ENCODE data around the gene PALB2. TPM values are rescaled to one million over a fixed set of nuclear protein-coding genes. Genes with fewer than 3 reads are reported as not detected.

The PALB2 gene
- total and polyA plus RNA-seq, 2 of the 13 experiments (the other 11 are each of a cell fraction or from before 2014, with no cell fraction given) = 12.1 to 40.9 TPM

- TF ChIP-seq ZBTB49 (CRISPR knock-in tag; IDR thresholded peaks at IDR 0.05; ENCODE audit: borderline replicate concordance) = no peak
- TF ChIP-seq ZSCAN9 (CRISPR knock-in tag; IDR thresholded peaks at IDR 0.05; ENCODE audit: borderline replicate concordance) = no peak; the same call in 1 of the 2 replicates
- TF ChIP-seq, protein P1, sequence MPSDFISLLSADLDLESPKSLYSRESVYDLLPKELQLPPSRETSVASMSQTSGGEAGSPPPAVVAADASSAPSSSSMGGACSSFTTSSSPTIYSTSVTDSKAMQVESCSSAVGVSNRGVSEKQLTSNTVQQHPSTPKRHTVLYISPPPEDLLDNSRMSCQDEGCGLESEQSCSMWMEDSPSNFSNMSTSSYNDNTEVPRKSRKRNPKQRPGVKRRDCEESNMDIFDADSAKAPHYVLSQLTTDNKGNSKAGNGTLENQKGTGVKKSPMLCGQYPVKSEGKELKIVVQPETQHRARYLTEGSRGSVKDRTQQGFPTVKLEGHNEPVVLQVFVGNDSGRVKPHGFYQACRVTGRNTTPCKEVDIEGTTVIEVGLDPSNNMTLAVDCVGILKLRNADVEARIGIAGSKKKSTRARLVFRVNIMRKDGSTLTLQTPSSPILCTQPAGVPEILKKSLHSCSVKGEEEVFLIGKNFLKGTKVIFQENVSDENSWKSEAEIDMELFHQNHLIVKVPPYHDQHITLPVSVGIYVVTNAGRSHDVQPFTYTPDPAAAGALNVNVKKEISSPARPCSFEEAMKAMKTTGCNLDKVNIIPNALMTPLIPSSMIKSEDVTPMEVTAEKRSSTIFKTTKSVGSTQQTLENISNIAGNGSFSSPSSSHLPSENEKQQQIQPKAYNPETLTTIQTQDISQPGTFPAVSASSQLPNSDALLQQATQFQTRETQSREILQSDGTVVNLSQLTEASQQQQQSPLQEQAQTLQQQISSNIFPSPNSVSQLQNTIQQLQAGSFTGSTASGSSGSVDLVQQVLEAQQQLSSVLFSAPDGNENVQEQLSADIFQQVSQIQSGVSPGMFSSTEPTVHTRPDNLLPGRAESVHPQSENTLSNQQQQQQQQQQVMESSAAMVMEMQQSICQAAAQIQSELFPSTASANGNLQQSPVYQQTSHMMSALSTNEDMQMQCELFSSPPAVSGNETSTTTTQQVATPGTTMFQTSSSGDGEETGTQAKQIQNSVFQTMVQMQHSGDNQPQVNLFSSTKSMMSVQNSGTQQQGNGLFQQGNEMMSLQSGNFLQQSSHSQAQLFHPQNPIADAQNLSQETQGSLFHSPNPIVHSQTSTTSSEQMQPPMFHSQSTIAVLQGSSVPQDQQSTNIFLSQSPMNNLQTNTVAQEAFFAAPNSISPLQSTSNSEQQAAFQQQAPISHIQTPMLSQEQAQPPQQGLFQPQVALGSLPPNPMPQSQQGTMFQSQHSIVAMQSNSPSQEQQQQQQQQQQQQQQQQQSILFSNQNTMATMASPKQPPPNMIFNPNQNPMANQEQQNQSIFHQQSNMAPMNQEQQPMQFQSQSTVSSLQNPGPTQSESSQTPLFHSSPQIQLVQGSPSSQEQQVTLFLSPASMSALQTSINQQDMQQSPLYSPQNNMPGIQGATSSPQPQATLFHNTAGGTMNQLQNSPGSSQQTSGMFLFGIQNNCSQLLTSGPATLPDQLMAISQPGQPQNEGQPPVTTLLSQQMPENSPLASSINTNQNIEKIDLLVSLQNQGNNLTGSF (CRISPR knock-in tag; IDR thresholded peaks at IDR 0.05) = 0 out of 2 replicates have a peak, but pooled peaks have one; percentile 38
- TF ChIP-seq, protein P2, sequence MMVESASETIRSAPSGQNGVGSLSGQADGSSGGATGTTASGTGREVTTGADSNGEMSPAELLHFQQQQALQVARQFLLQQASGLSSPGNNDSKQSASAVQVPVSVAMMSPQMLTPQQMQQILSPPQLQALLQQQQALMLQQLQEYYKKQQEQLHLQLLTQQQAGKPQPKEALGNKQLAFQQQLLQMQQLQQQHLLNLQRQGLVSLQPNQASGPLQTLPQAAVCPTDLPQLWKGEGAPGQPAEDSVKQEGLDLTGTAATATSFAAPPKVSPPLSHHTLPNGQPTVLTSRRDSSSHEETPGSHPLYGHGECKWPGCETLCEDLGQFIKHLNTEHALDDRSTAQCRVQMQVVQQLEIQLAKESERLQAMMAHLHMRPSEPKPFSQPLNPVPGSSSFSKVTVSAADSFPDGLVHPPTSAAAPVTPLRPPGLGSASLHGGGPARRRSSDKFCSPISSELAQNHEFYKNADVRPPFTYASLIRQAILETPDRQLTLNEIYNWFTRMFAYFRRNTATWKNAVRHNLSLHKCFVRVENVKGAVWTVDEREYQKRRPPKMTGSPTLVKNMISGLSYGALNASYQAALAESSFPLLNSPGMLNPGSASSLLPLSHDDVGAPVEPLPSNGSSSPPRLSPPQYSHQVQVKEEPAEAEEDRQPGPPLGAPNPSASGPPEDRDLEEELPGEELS (CRISPR knock-in tag; IDR thresholded peaks at IDR 0.05) = peak; percentile 34; the same call in 1 of the 2 replicates
- peak; percentile 43 for TF ChIP-seq TEAD3 (CRISPR knock-in tag; optimal IDR thresholded peaks at IDR 0.05; ENCODE audit: borderline replicate concordance)
- peak; percentile 90 for TF ChIP-seq NFE2L2 (IDR thresholded peaks at IDR 0.05; ENCODE audit: low read length)
- TF ChIP-seq RFX5 (IDR thresholded peaks at IDR 0.05; ENCODE audit: low read depth, low read length) = no peak
- TF ChIP-seq E2F1 (CRISPR knock-in tag; IDR thresholded peaks at IDR 0.05) = no peak
- no peak for TF ChIP-seq ATRX (CRISPR knock-in tag; IDR thresholded peaks at IDR 0.05; ENCODE audit: borderline replicate concordance)
- TF ChIP-seq ZNF572 (CRISPR knock-in tag; IDR thresholded peaks at IDR 0.05) = peak; percentile 88; the same call in 1 of the 2 replicates
- TF ChIP-seq TAF1 (CRISPR knock-in tag; IDR thresholded peaks at IDR 0.05) = no peak
- TF ChIP-seq EP300 (IDR thresholded peaks at IDR 0.05; ENCODE audit: low read depth in 2 of 2, low read length in 2 of 2) = no peak
- TF ChIP-seq EP300 (CRISPR knock-in tag; IDR thresholded peaks at IDR 0.05; ENCODE audit: borderline replicate concordance) = peak; percentile 10; the same call in 1 of the 2 replicates
- TF ChIP-seq XRCC5 (optimal IDR thresholded peaks at IDR 0.05; ENCODE audit: low read length) = peak; percentile 37
- TF ChIP-seq FOXK1 (CRISPR knock-in tag; IDR thresholded peaks at IDR 0.05; ENCODE audit: borderline replicate concordance, low read depth) = peak; percentile 37; the same call in 1 of the 2 replicates
These were observed 43.9 kb downstream of the PALB2 start (continued) for GRCh38 chr16:23597003-23597756.

All from HepG2 (cell line).